Neutrophil (primary cell): Measurements from ENCODE around the gene PROKR1.
A peak's percentile ranks its signal among the peaks of the same experiment; 100 is the strongest.

Source experiments
- H3K27ac ChIP-seq: fragments of 200-600 bp; sonication (generic); 2 replicates; pipeline ENCODE4 v1.5.1; 2016; ENCODE audit warnings: mild to moderate bottlenecking, moderate library complexity
- H3K27me3 ChIP-seq: fragments of 200-600 bp; sonication (generic); 2 replicates; pipeline ENCODE4 v1.6.0; 2016; ENCODE audit warnings: mild to moderate bottlenecking
- H3K36me3 ChIP-seq: fragments of 200-600 bp; sonication (generic); 2 replicates; pipeline ENCODE4 v1.5.1; 2017
- H3K4me1 ChIP-seq, 2 experiments: fragments of 200-600 bp in 1 of 2; sonication (generic) in 1 of 2; 1 replicate in 1 of 2; 2 replicates in 1 of 2; pipeline versions ENCODE4 v1.5.1 to v1.6.1; 2013 to 2016; ENCODE audit warnings: low read depth in 1 of 2, low read length in 1 of 2, mild to moderate bottlenecking in 1 of 2, moderate library complexity in 1 of 2; ENCODE audit not compliant: control insufficient read depth in 1 of 2, insufficient read depth in 1 of 2
- H3K4me3 ChIP-seq, 2 experiments: fragments of 200-600 bp in 1 of 2; sonication (generic) in 1 of 2; 1 replicate in 1 of 2; 2 replicates in 1 of 2; pipeline ENCODE4 v1.5.1; 2013 to 2016; ENCODE audit warnings: low read depth in 1 of 2, low read length in 1 of 2, mild to moderate bottlenecking in 1 of 2, moderate library complexity in 1 of 2
- H3K9me3 ChIP-seq: fragments of 200-600 bp; sonication (generic); 2 replicates; pipeline ENCODE4 v1.5.1; 2016
- TF ChIP-seq, protein P1 (sequence below): fragments of 200-600 bp; sonication (generic); IDR thresholded peaks from 2 replicates; pipeline ENCODE4 v1.5.1; 2016; ENCODE audit warnings: antibody characterized with exemption

The PROKR1 gene

DNA sequence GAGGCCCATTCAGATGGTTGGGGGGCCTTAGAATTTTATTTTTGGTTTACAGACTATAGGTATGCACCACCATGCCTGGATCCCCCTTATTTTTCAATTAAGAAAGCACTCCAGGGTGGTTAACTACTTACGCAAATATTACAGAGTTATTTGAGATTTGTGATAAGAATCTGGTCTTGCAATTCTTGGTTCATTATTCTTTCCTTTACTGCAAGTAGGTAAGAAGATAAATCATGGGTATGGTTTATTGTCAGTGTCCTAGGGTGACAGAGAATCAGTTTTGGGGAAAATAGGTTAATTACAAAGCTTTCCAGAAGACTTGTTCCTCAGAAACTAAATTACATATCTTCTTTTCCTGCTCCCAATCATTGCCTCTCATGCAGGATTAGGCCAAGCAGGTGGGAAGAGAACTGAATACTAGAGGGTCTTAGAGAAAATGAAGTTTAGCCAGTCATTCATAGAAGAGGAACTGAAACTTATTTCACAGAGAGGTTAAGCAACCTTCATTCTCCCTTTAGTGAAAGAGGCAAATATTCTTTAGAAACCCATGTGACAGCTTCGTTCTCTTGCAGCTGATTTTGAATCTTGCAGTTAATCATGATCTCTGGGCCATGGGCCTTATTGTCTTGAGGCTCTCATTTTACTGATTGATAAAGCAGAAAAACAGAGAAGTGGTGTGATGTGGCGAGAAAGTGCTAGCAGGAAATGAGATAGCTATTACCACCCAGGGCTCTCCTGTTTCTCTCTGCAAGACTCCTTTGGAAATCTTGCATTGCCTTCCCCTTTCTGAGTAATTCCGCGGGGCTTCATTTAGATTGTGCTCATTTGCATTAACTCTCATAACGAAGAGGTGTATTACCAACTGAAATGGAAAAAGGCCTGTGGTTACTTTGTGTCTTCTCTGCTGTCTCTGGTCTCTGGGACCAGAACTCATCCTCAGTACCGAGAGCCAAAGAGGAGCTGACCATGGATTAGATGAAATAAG, 46.5 kb downstream of the PROKR1 start:
- Histone ChIP-seq H3K36me3 (no peaks in the 10 kb centered on the region), H3K9me3 (no peaks in the 10 kb centered on the region), H3K4me1 (peaks cover 61 to 65% of the 10 kb centered on the region in 2 experiments), H3K27me3 (no peaks in the 10 kb centered on the region), H3K4me3 (peak overlapping the region; percentile 53 to 57), H3K27ac (peak overlapping the region; percentile 91)
- TF ChIP-seq, protein P1, sequence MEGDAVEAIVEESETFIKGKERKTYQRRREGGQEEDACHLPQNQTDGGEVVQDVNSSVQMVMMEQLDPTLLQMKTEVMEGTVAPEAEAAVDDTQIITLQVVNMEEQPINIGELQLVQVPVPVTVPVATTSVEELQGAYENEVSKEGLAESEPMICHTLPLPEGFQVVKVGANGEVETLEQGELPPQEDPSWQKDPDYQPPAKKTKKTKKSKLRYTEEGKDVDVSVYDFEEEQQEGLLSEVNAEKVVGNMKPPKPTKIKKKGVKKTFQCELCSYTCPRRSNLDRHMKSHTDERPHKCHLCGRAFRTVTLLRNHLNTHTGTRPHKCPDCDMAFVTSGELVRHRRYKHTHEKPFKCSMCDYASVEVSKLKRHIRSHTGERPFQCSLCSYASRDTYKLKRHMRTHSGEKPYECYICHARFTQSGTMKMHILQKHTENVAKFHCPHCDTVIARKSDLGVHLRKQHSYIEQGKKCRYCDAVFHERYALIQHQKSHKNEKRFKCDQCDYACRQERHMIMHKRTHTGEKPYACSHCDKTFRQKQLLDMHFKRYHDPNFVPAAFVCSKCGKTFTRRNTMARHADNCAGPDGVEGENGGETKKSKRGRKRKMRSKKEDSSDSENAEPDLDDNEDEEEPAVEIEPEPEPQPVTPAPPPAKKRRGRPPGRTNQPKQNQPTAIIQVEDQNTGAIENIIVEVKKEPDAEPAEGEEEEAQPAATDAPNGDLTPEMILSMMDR, result no peak

- Histone ChIP-seq H3K27me3 (no peaks in the 10 kb centered on the region), H3K9me3 (no peaks in the 10 kb centered on the region), H3K4me1 (peaks cover 70 to 75% of the 10 kb centered on the region in 2 experiments), H3K4me3 (peak overlapping the region; percentile 53 to 57), H3K27ac (peak overlapping the region; percentile 91), H3K36me3 (no peaks in the 10 kb centered on the region)
- TF ChIP-seq, protein P1, result no peak
These were observed 47.5 kb downstream of the PROKR1 start for GRCh38 chr2:68690851-68691250.

- Histone ChIP-seq H3K4me1 (peaks cover 73 to 82% of the 10 kb centered on the region in 2 experiments), H3K27me3 (no peaks in the 10 kb centered on the region), H3K4me3 (peak overlapping the region in 1 of 2 experiments; percentile 25), H3K36me3 (no peaks in the 10 kb centered on the region), H3K27ac (peak overlapping the region; percentile 91), H3K9me3 (no peaks in the 10 kb centered on the region)
- TF ChIP-seq, protein P1, result no peak
These were observed 49.1 kb downstream of the PROKR1 start for GRCh38 chr2:68692511-68692910.

DNA sequence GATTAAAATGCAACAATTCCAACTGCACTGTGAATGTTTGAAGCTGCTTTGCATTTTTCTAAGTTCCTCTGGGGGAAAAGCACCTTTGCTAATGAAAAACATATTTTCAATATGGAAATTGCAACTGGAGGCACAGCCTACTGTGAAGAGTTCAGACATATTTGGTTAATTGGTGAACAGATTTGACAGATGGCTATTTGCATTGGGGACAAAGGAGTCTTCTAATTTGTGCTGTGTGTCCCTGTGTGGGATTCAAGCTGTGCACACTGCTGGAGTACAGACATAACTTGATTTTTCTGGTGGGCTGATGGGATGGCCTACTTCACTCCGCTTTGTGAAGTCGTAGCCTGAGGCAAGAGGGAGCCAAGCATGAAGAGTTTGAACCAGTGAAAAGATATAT, 50.6 kb downstream of the PROKR1 start:
- Histone ChIP-seq H3K9me3 (no peaks in the 10 kb centered on the region), H3K4me1 (peaks cover 71 to 75% of the 10 kb centered on the region in 2 experiments), H3K4me3 (no peak overlapping the region), H3K36me3 (no peaks in the 10 kb centered on the region), H3K27ac (peak overlapping the region; percentile 91), H3K27me3 (no peaks in the 10 kb centered on the region)
- TF ChIP-seq, protein P1, result no peak

DNA sequence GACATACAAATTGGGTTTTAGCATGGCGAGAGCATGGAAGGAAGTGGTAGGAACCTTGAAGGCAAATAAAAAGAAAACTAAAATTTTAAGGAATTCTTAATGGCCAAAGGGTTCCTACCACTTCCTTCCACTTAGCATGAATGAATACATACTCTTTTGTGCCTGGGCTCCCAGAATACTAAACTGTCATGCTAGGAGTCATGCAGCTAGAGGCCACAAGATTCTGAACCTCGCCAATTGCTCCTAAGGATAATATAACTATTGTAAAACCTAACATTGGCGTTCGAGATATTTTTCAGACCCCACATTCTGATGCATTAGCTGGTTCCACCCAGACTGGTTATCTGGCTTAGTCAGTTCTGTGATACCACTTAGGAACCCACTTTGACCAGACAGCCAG, 52.6 kb downstream of the PROKR1 start:
- H3K4me1 ChIP-seq, result peaks cover 51 to 55% of the 10 kb centered on the region in 2 experiments
- no peaks in the 10 kb centered on the region for H3K27me3 ChIP-seq
- TF ChIP-seq, protein P1, result no peak
- H3K27ac ChIP-seq, result no peak overlapping the region
- H3K4me3 ChIP-seq, result no peak overlapping the region
- H3K9me3 ChIP-seq, result no peaks in the 10 kb centered on the region
- no peaks in the 10 kb centered on the region for H3K36me3 ChIP-seq
